ENCODE data around the gene TTC32. TPM values are rescaled to one million over a fixed set of nuclear protein-coding genes. Genes with fewer than 3 reads are reported as not detected.

TTC32 gene
- total and polyA plus RNA-seq, 3 experiments from 2014 or later = 14.1 to 24.2 (median 15.7) TPM

DNA sequence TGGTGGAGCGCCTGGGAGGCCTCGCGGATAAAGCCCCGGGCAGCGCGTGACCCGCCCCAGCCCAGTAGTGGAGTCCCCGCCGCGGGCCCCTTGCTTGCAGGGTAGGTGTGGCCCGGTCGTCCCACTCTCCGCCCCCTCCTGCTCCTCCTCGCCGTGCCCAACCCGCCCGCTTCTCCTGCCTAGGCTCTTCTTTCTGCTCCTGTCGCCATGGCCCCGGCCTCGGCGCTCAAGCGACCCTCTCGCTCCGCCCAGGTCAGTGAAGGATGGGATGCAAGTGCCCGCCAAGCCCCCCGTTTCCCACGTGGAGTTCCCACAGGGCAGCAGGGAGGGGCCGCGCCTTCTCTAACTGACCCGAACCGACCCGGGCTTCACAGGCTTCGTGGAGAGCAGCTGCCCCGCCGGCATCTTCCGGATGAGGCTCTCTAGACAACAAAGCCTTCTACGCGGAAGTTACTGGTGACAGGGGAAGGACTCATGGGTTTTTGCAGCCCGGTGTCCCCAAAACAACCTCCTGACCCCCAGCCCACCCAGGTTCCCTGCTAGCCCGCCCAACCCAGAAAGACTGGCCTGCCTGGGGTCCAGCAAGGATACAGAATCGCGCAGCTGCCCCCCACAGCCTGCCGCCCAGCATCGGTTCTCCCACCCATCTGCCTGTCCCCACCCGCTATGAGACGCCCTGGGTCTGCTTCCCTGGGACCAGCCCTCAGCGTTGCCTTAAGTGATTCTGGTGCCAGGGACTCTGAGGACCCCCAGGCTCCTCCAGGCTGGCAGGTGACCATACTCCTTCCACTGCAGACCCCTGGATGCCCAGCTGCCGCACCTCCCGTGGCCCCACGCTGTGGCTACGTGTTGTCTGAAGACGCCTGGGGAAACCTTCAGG is 32.8 kb downstream of the TTC32 start:
- Mint-ChIP-seq H3K36me3 (peaks cover 0 to 27% (median 3%) of the 10 kb centered on the region in 3 donors), H3K4me3 (peak overlapping the region; percentile 94 to 99 (median 97)), H3K27me3 (peaks cover 0 to 1% of the 10 kb centered on the region in 2 donors), H3K4me1 (peaks cover 31 to 47% (median 39%) of the 10 kb centered on the region in 3 donors), H3K27ac (peak overlapping the region; percentile 74 to 99 (median 95)), H3K9me3 (no peaks in the 10 kb centered on the region)
- H3K27me3 ChIP-seq (ENCODE audit: insufficient read depth, low read length, poor library complexity, severe bottlenecking) = no peaks in the 10 kb centered on the region
- H3K4me1 ChIP-seq (ENCODE audit: insufficient read depth, low read length) = peaks cover 17% of the 10 kb centered on the region
- CTCF ChIA-PET = interaction anchor here (1.0 to 1.2 kb wide), 2 partner anchors 1348 to 1351 kb away, joined by 3 to 6 read pairs; no protein-coding TSS in a partner anchor
- POLR2A ChIA-PET = interaction anchor here (0.6 to 1.6 kb wide), 3 partner anchors 32 to 1309 kb away, joined by 3 to 9 read pairs (median 6); partner anchors contain the start of genes RDH14 and TTC32
- DNase-seq = peak; percentile 41 to 80 (median 58)
- peak overlapping the region; percentile 62 for H3K27ac ChIP-seq (ENCODE audit: low read depth, low read length)
- H3K36me3 ChIP-seq (ENCODE audit: insufficient read depth, low read length) = peaks cover 7% of the 10 kb centered on the region
- no peaks in the 10 kb centered on the region for H3K9me3 ChIP-seq (ENCODE audit: low read length)
- peak overlapping the region; percentile 69 for H3K4me3 ChIP-seq (ENCODE audit: low read length)

DNA sequence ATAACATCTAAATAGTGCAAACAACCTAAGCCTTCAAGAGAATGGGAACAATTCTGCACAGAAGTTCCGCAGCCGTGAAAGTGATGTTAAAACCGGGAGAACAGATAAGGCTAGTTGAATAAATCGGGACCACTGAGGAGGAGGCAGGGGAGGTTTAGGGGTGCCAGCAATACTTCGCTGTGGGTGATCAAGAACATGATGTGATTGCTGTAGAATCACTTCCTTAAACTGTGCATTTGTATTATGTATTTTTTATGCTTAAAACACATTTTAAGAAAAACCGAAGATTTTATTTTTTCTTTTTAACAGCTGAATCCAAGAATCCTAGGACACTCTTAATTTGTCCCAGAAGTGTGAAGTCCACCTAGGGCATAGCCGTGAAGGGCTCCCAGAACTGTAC is 33.6 kb downstream of the TTC32 start:
- Histone ChIP-seq H3K27me3 (ENCODE audit: insufficient read depth, low read length, poor library complexity, severe bottlenecking) (no peaks in the 10 kb centered on the region), H3K9me3 (ENCODE audit: low read length) (no peaks in the 10 kb centered on the region), H3K27ac (ENCODE audit: low read depth, low read length) (no peak overlapping the region), H3K4me3 (ENCODE audit: low read length) (peak overlapping the region; percentile 69), H3K4me1 (ENCODE audit: insufficient read depth, low read length) (peaks cover 21% of the 10 kb centered on the region), H3K36me3 (ENCODE audit: insufficient read depth, low read length) (peaks cover 4% of the 10 kb centered on the region)
- Mint-ChIP-seq H3K9me3 (no peaks in the 10 kb centered on the region), H3K4me1 (peaks cover 31 to 51% (median 40%) of the 10 kb centered on the region in 3 donors), H3K27ac (peak overlapping the region in 7 of 8 donors; percentile 24 to 98 (median 86)), H3K36me3 (peaks cover 0 to 24% (median 3%) of the 10 kb centered on the region in 3 donors), H3K27me3 (peaks cover 0 to 1% of the 10 kb centered on the region in 2 donors), H3K4me3 (peak overlapping the region; percentile 94 to 99 (median 97))
- DNase-seq = no peak
- ChIA-PET POLR2A (interaction anchor here (0.6 to 1.6 kb wide), 3 partner anchors 33 to 1308 kb away, joined by 3 to 9 read pairs (median 6); partner anchors contain the start of genes RDH14 and TTC32), CTCF (no interaction called here)

DNA sequence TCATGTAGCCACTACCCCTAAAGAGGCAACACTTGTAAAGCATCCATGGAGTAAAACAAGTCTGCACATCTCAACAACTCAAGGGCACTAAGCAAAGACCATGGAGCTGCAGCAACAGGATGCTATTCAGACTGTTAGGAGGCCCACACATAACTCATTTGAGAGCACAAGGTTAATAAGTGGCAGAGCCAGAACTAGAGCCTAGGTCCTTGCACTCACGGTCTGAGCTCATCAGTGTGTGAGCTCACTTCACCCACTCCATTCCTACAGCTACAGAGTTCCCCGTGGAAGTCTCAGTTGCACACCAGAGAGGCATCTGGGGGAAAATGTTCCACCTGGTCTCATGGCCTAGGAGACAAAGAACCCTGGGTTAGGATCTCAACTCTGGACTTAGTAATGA is 35.0 kb downstream of the TTC32 start:
- Mint-ChIP-seq H3K4me1 (peaks cover 24 to 49% (median 40%) of the 10 kb centered on the region in 3 donors), H3K4me3 (peak overlapping the region in 1 of 7 donors; percentile 27), H3K27me3 (peaks cover 1 to 7% of the 10 kb centered on the region in 2 donors), H3K36me3 (peaks cover 0 to 11% (median 3%) of the 10 kb centered on the region in 3 donors), H3K9me3 (no peaks in the 10 kb centered on the region), H3K27ac (peak overlapping the region in 2 of 8 donors; percentile 19 to 29)
- H3K4me3 ChIP-seq (ENCODE audit: low read length) = no peak overlapping the region
- H3K27ac ChIP-seq (ENCODE audit: low read depth, low read length) = no peak overlapping the region
- ChIA-PET POLR2A (no interaction called here), CTCF (interaction anchor here (6.5 kb wide), 1 partner anchor 1345 kb away, joined by 61 read pairs; no protein-coding TSS in a partner anchor)
- no peaks in the 10 kb centered on the region for H3K27me3 ChIP-seq (ENCODE audit: insufficient read depth, low read length, poor library complexity, severe bottlenecking)
- DNase-seq = no peak
- no peaks in the 10 kb centered on the region for H3K36me3 ChIP-seq (ENCODE audit: insufficient read depth, low read length)
- H3K9me3 ChIP-seq (ENCODE audit: low read length) = no peaks in the 10 kb centered on the region
- H3K4me1 ChIP-seq (ENCODE audit: insufficient read depth, low read length) = peaks cover 22% of the 10 kb centered on the region

DNA sequence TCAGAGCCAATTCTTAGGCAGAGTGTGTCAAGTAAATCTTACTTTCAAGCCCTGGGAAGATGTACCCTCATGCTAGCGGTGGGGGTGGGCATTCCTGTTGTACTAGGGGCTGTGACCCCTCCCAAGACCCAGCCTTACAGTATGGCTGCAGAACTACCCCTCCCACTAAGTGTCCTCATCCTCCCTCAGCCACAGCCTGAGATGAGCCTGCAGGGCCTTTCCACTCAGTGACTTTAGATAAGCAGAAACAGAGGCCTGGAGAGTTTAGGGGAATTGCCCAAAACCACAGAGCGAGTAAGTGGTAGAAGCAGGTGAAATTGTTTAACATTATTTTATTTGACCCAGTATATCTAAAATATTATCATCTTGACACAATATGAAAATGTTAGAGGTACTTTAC is 36.6 kb downstream of the TTC32 start:
- Mint-ChIP-seq H3K4me3 (peak overlapping the region in 2 of 7 donors; percentile 42 to 61), H3K4me1 (peaks cover 21 to 34% (median 30%) of the 10 kb centered on the region in 3 donors), H3K9me3 (no peaks in the 10 kb centered on the region), H3K27ac (peak overlapping the region in 1 of 8 donors; percentile 28), H3K36me3 (peaks cover 0 to 4% (median 0%) of the 10 kb centered on the region in 3 donors), H3K27me3 (peaks cover 1 to 8% of the 10 kb centered on the region in 2 donors)
- Histone ChIP-seq H3K27ac (ENCODE audit: low read depth, low read length) (no peak overlapping the region), H3K4me3 (ENCODE audit: low read length) (no peak overlapping the region), H3K4me1 (ENCODE audit: insufficient read depth, low read length) (peaks cover 22% of the 10 kb centered on the region), H3K9me3 (ENCODE audit: low read length) (no peaks in the 10 kb centered on the region), H3K36me3 (ENCODE audit: insufficient read depth, low read length) (no peaks in the 10 kb centered on the region), H3K27me3 (ENCODE audit: insufficient read depth, low read length, poor library complexity, severe bottlenecking) (no peaks in the 10 kb centered on the region)
- ChIA-PET CTCF (interaction anchor here (1.0 to 6.5 kb wide), 4 partner anchors 9 to 1477 kb away, joined by 3 to 61 read pairs (median 4); no protein-coding TSS in a partner anchor), POLR2A (no interaction called here)
- DNase-seq = no peak

DNA sequence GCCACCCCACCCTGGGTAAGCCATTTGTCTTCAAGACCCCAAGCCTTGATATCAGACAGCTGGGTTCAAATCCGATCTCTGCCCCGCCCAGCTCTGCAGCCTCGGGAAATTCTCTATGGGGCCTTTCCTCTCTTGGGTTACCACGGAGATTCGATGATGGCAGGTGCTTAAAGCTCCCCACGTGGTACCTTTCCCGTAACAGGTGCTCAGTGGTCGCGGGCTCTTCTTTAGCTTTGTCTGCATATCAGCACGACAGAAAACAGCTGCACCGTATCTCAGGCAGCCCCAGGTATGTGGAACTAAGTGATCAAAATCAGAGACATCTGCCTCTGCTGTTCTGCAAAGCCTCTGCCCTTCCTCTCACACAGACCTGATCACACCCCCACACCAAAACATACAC is 37.4 kb downstream of the TTC32 start:
- Histone ChIP-seq H3K36me3 (ENCODE audit: insufficient read depth, low read length) (no peaks in the 10 kb centered on the region), H3K4me3 (ENCODE audit: low read length) (no peak overlapping the region), H3K27ac (ENCODE audit: low read depth, low read length) (no peak overlapping the region), H3K9me3 (ENCODE audit: low read length) (no peaks in the 10 kb centered on the region), H3K4me1 (ENCODE audit: insufficient read depth, low read length) (peaks cover 15% of the 10 kb centered on the region), H3K27me3 (ENCODE audit: insufficient read depth, low read length, poor library complexity, severe bottlenecking) (no peaks in the 10 kb centered on the region)
- ChIA-PET CTCF (interaction anchor here (0.8 to 6.5 kb wide), 9 partner anchors 9 to 1476 kb away, joined by 3 to 61 read pairs (median 3); no protein-coding TSS in a partner anchor), POLR2A (no interaction called here)
- H3K27ac Mint-ChIP-seq = no peak overlapping the region
- peaks cover 0 to 4% (median 0%) of the 10 kb centered on the region in 3 donors for H3K36me3 Mint-ChIP-seq
- H3K9me3 Mint-ChIP-seq = no peaks in the 10 kb centered on the region
- DNase-seq = no peak
- H3K4me3 Mint-ChIP-seq = peak overlapping the region in 1 of 7 donors; percentile 48
- H3K27me3 Mint-ChIP-seq = peaks cover 1 to 8% of the 10 kb centered on the region in 2 donors
- peaks cover 14 to 26% (median 23%) of the 10 kb centered on the region in 3 donors for H3K4me1 Mint-ChIP-seq

DNA sequence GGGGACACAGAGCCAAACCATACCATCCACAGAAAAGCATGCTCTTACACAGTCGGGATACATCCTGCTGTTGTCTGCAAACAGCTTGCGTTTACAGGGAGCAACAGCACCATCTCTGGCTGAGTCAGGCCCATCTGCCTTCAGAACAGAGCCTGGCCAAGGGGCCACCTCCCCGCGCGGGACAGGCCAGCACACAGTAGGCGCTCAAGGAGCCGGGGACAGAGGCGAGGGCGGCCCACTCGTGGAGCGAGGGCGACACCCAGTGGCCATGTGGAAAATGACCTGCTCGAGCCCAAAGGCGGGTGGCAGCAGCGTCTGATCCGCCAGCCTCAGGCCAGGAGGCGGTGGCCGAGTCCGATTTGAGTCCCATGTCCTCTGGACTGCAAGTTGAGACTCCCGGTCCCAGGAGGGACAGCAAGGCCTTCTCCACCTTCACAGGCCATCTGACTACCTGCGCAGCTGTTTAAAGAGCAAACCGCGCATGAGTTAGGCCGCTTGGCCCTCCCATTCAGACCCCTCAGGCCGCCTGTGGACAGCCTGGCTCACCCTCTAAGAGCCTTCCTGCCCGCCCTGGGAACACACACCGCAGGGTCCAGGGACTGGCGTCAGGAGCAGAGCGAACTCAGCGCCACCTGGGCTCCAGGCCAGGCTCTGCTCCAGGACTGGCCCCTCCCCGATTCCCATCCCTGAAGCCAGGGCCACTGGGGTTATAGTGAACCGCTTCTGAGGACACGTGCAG is 38.3 kb downstream of the TTC32 start:
- DNase-seq = peak; percentile 55 to 70 (median 62)
- POLR2A ChIA-PET = no interaction called here

DNA sequence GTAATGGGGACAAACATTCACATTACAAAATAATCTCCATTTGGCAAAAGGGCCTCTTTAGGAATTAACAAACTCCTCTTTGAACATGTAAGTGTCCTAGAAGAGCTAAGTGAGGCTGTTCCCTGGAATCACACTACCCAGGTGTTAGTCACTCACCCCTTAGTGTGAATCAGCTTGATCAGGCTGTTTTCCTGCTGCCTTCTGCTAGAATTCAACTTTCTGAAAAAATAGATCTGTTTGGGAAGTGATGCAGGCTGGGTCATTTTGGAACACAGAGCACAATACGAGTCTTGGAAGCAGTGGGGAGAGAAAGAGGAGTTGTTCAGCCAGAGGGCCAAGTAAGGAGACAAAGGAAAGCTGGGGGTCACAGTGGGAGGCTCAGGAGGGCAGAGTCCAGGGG is 40.0 kb downstream of the TTC32 start:
- peaks cover 2 to 21% of the 10 kb centered on the region in 2 donors for H3K27me3 Mint-ChIP-seq
- ChIA-PET POLR2A (no interaction called here), CTCF (interaction anchor here (1.6 to 6.5 kb wide), 2 partner anchors 1340 to 1344 kb away, joined by 6 to 61 read pairs; no protein-coding TSS in a partner anchor)
- Histone ChIP-seq H3K9me3 (ENCODE audit: low read length) (no peaks in the 10 kb centered on the region), H3K4me3 (ENCODE audit: low read length) (no peak overlapping the region), H3K4me1 (ENCODE audit: insufficient read depth, low read length) (peaks cover 5% of the 10 kb centered on the region), H3K36me3 (ENCODE audit: insufficient read depth, low read length) (no peaks in the 10 kb centered on the region), H3K27me3 (ENCODE audit: insufficient read depth, low read length, poor library complexity, severe bottlenecking) (no peaks in the 10 kb centered on the region), H3K27ac (ENCODE audit: low read depth, low read length) (no peak overlapping the region)
- H3K4me1 Mint-ChIP-seq = peaks cover 1 to 8% (median 7%) of the 10 kb centered on the region in 3 donors
- H3K4me3 Mint-ChIP-seq = no peak overlapping the region
- H3K27ac Mint-ChIP-seq = no peak overlapping the region
- no peaks in the 10 kb centered on the region for H3K9me3 Mint-ChIP-seq
- H3K36me3 Mint-ChIP-seq = no peaks in the 10 kb centered on the region
- no peak for DNase-seq

More for the DNA sequence above, 38.3 kb downstream of the TTC32 start:
- Histone ChIP-seq H3K4me1 (ENCODE audit: insufficient read depth, low read length) (peaks cover 11% of the 10 kb centered on the region), H3K27me3 (ENCODE audit: insufficient read depth, low read length, poor library complexity, severe bottlenecking) (no peaks in the 10 kb centered on the region), H3K4me3 (ENCODE audit: low read length) (no peak overlapping the region), H3K27ac (ENCODE audit: low read depth, low read length) (no peak overlapping the region), H3K36me3 (ENCODE audit: insufficient read depth, low read length) (no peaks in the 10 kb centered on the region), H3K9me3 (ENCODE audit: low read length) (no peaks in the 10 kb centered on the region)
- H3K27me3 Mint-ChIP-seq = peaks cover 1 to 8% of the 10 kb centered on the region in 2 donors
- no peaks in the 10 kb centered on the region for H3K9me3 Mint-ChIP-seq
- H3K27ac Mint-ChIP-seq = peak overlapping the region in 2 of 8 donors; percentile 8 to 81
- no peaks in the 10 kb centered on the region for H3K36me3 Mint-ChIP-seq
- H3K4me1 Mint-ChIP-seq = peaks cover 7 to 17% (median 15%) of the 10 kb centered on the region in 3 donors
- no peak overlapping the region for H3K4me3 Mint-ChIP-seq
- CTCF ChIA-PET = interaction anchor here (0.6 to 6.5 kb wide), 18 partner anchors 9 to 1475 kb away, joined by 3 to 61 read pairs (median 3); partner anchors contain the start of gene RDH14

Measured in CD8-positive, alpha-beta memory T cell (primary cell).